Right lobe of liver (tissue), 4 donors: ENCODE data around the gene TBCD.

Source experiments
- POLR2A ChIP-seq: fragments of 450-650 bp; IDR thresholded peaks from one replicate; pipeline ENCODE4 v1.6.1; 2017; ENCODE audit warnings: antibody characterized with exemption, mild to moderate bottlenecking
- TF ChIP-seq, protein P1 (sequence below), 4 donors: fragments of 200-600 bp in 3 of 4; fragments of 450-650 bp in 1 of 4; IDR thresholded peaks; one replicate each; pipeline versions ENCODE4 v1.5.1 to v1.8.0; 2016 to 2022; ENCODE audit warnings: antibody characterized with exemption in 4 of 4, mild to moderate bottlenecking in 2 of 4
- donor health status: DM: no; HTN: no; CAD: no.
- donor health status: DM: no; HTN: no; CAD: no.
- donor health status: DM: no; HTN: yes; CAD: no.

- TF ChIP-seq, protein P1, sequence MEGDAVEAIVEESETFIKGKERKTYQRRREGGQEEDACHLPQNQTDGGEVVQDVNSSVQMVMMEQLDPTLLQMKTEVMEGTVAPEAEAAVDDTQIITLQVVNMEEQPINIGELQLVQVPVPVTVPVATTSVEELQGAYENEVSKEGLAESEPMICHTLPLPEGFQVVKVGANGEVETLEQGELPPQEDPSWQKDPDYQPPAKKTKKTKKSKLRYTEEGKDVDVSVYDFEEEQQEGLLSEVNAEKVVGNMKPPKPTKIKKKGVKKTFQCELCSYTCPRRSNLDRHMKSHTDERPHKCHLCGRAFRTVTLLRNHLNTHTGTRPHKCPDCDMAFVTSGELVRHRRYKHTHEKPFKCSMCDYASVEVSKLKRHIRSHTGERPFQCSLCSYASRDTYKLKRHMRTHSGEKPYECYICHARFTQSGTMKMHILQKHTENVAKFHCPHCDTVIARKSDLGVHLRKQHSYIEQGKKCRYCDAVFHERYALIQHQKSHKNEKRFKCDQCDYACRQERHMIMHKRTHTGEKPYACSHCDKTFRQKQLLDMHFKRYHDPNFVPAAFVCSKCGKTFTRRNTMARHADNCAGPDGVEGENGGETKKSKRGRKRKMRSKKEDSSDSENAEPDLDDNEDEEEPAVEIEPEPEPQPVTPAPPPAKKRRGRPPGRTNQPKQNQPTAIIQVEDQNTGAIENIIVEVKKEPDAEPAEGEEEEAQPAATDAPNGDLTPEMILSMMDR (IDR thresholded peaks at IDR 0.05), result no peak
- no peak for TF ChIP-seq POLR2A
Observed at GRCh38 chr17:82948957-82949356, 197.1 kb downstream of the TBCD start.
